ENCODE measurements around the gene NPAS2. TPM values are rescaled to one million over a fixed set of nuclear protein-coding genes. Genes with fewer than 3 reads are reported as not detected.

Gene NPAS2
- total RNA-seq, 1 experiment from 2014 or later = 142 TPM

DNA sequence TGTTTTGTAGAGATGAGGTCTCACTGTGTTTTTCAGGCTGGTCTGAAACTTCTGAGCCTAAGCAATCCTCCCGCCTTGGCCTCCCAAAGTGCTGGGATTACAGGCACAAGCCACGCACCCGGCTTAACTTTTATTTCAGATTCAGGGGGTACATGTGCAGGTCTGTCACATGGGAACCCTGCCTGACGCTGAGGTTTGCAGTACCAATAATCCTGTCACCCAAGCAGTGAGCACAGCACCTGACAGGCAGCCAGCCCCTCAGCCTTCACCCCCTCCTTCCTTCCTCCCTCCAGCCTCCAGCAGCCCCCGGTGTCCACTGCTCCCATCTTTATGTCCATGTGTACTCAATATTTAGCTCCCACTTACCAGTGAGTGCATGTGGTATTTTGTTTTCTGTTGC, 136.1 kb downstream of the NPAS2 start:
- H3K36me3 Mint-ChIP-seq (ENCODE audit: insufficient read depth, unreplicated experiment) = peaks cover 30% of the 10 kb centered on the region
- BruUV-seq (replicated peaks) = no TSS peak
- no peaks in the 10 kb centered on the region for H3K9me3 Mint-ChIP-seq (ENCODE audit: low read depth, unreplicated experiment)
- H3K27ac Mint-ChIP-seq (ENCODE audit: unreplicated experiment) = no peak overlapping the region
- no peak for DNase-seq
- no peak overlapping the region for H3K4me3 Mint-ChIP-seq (ENCODE audit: low read depth, unreplicated experiment)
- no peaks in the 10 kb centered on the region for H3K4me1 Mint-ChIP-seq (ENCODE audit: low read depth, unreplicated experiment)
- TF ChIP-seq, protein P1, sequence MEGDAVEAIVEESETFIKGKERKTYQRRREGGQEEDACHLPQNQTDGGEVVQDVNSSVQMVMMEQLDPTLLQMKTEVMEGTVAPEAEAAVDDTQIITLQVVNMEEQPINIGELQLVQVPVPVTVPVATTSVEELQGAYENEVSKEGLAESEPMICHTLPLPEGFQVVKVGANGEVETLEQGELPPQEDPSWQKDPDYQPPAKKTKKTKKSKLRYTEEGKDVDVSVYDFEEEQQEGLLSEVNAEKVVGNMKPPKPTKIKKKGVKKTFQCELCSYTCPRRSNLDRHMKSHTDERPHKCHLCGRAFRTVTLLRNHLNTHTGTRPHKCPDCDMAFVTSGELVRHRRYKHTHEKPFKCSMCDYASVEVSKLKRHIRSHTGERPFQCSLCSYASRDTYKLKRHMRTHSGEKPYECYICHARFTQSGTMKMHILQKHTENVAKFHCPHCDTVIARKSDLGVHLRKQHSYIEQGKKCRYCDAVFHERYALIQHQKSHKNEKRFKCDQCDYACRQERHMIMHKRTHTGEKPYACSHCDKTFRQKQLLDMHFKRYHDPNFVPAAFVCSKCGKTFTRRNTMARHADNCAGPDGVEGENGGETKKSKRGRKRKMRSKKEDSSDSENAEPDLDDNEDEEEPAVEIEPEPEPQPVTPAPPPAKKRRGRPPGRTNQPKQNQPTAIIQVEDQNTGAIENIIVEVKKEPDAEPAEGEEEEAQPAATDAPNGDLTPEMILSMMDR (IDR thresholded peaks at IDR 0.05; ENCODE audit: unreplicated experiment) = no peak
- intact Hi-C loops (cut with micrococcal nuclease; ENCODE audit: unreplicated experiment) = no loop called here
- H3K27me3 Mint-ChIP-seq (ENCODE audit: unreplicated experiment) = no peaks in the 10 kb centered on the region
- CTCF ChIA-PET = no interaction called here

GRCh38 chr2:100957996-100958653, 138.2 kb downstream of the NPAS2 start:
- no peak for DNase-seq
- CTCF ChIA-PET = no interaction called here
- Mint-ChIP-seq H3K4me1 (ENCODE audit: low read depth, unreplicated experiment) (no peaks in the 10 kb centered on the region), H3K9me3 (ENCODE audit: low read depth, unreplicated experiment) (no peaks in the 10 kb centered on the region), H3K27ac (ENCODE audit: unreplicated experiment) (no peak overlapping the region), H3K4me3 (ENCODE audit: low read depth, unreplicated experiment) (no peak overlapping the region), H3K27me3 (ENCODE audit: unreplicated experiment) (no peaks in the 10 kb centered on the region), H3K36me3 (ENCODE audit: insufficient read depth, unreplicated experiment) (peaks cover 20% of the 10 kb centered on the region)
- TF ChIP-seq, protein P1 (IDR thresholded peaks at IDR 0.05; ENCODE audit: unreplicated experiment) = no peak
- BruUV-seq (replicated peaks) = no TSS peak
- intact Hi-C loops (cut with micrococcal nuclease; ENCODE audit: unreplicated experiment) = no loop called here

DNA sequence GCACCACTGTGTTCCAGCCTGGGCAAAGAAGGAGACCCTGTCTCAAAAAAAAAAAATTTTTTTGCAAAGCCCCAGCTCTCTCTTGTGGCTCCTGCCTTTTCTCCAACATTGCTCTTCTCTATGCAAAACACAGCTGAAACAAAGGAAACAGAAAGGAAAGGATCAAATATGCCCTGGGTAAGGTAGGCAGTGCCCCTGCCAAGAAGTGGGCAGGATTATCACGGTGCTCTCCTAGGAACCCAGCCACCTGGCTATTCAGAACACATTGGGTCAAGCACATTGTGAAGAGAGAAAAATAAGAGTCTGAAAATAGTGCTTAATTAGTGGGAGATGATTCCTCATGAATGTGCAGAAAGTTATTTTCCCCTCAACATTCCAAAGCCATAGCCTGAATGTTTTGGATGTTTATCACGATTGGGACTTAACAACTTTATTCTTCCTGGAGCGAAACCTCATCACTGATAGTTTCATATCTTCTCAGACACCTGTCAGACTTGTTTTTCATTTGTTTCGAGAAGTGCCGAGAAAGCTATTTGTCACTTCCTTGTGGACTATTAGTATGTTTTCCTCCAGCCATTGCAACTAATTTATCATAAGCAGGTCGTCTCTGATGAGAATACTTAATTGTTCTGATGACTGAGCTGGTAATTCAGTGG, 139.4 kb downstream of the NPAS2 start:
- no peak for DNase-seq
- H3K27me3 Mint-ChIP-seq (ENCODE audit: unreplicated experiment) = no peaks in the 10 kb centered on the region
- BruUV-seq (replicated peaks) = no TSS peak
- no peak overlapping the region for H3K4me3 Mint-ChIP-seq (ENCODE audit: low read depth, unreplicated experiment)
- TF ChIP-seq, protein P1 (IDR thresholded peaks at IDR 0.05; ENCODE audit: unreplicated experiment) = no peak
- CTCF ChIA-PET = no interaction called here
- H3K4me1 Mint-ChIP-seq (ENCODE audit: low read depth, unreplicated experiment) = no peaks in the 10 kb centered on the region
- H3K36me3 Mint-ChIP-seq (ENCODE audit: insufficient read depth, unreplicated experiment) = peaks cover 12% of the 10 kb centered on the region
- H3K27ac Mint-ChIP-seq (ENCODE audit: unreplicated experiment) = no peak overlapping the region
- no peaks in the 10 kb centered on the region for H3K9me3 Mint-ChIP-seq (ENCODE audit: low read depth, unreplicated experiment)
- intact Hi-C loops (cut with micrococcal nuclease; ENCODE audit: unreplicated experiment) = no loop called here

- TF ChIP-seq, protein P1 (IDR thresholded peaks at IDR 0.05; ENCODE audit: unreplicated experiment) = no peak
- intact Hi-C loops (cut with micrococcal nuclease; ENCODE audit: unreplicated experiment) = no loop called here
These were observed 140.7 kb downstream of the NPAS2 start for GRCh38 chr2:100960688-100961087.

More at GRCh38 chr2:100960688-100961087, 140.7 kb downstream of the NPAS2 start:
- Mint-ChIP-seq H3K27me3 (ENCODE audit: unreplicated experiment) (no peaks in the 10 kb centered on the region), H3K4me3 (ENCODE audit: low read depth, unreplicated experiment) (no peak overlapping the region), H3K27ac (ENCODE audit: unreplicated experiment) (no peak overlapping the region), H3K9me3 (ENCODE audit: low read depth, unreplicated experiment) (no peaks in the 10 kb centered on the region), H3K36me3 (ENCODE audit: insufficient read depth, unreplicated experiment) (peaks cover 21% of the 10 kb centered on the region), H3K4me1 (ENCODE audit: low read depth, unreplicated experiment) (no peaks in the 10 kb centered on the region)
- BruUV-seq (replicated peaks) = no TSS peak
- CTCF ChIA-PET = no interaction called here
- no peak for DNase-seq
